Stimulated activated CD4-positive, alpha-beta T cell treated with anti-CD3 and anti-CD28 coated beads, Interleukin-4, amount 100 ng/mL, for 4 hours (primary cell): ENCODE results near the gene DIPK1A.
"Not testable (repeated sequence)": the region's sequence is repeated elsewhere in the genome, so short reads cannot be mapped to it uniquely, and the experiment has no call there.

Source experiments
- DNase-seq, 2 experiments: peaks; one replicate each; pipeline ENCODE4 v3.0.0-alpha.2; 2020

DIPK1A gene

GRCh38 chr1:92913093-92913819 is 48.0 kb downstream of the DIPK1A start:
- no peak for DNase-seq

GRCh38 chr1:92910081-92910480 is 51.2 kb downstream of the DIPK1A start:
- no peak for DNase-seq

- DNase-seq = no peak
Observed at GRCh38 chr1:92909321-92909720, 51.9 kb downstream of the DIPK1A start.

- DNase-seq = no peak
Observed at GRCh38 chr1:92907949-92908684, 53.1 kb downstream of the DIPK1A start.

- DNase-seq = no peak
Observed at GRCh38 chr1:92903765-92904164, 57.5 kb downstream of the DIPK1A start.

GRCh38 chr1:92902406-92902744 is 58.9 kb downstream of the DIPK1A start:
- no peak for DNase-seq

GRCh38 chr1:92901699-92902405 is 59.4 kb downstream of the DIPK1A start:
- no peak for DNase-seq

- DNase-seq = no peak
Observed at GRCh38 chr1:92901126-92901525, 60.1 kb downstream of the DIPK1A start.

- DNase-seq = no peak
Observed at GRCh38 chr1:92900539-92900938, 60.7 kb downstream of the DIPK1A start.

- DNase-seq = no peak
Observed at GRCh38 chr1:92899780-92900179, 61.5 kb downstream of the DIPK1A start.

- not testable (repeated sequence) for DNase-seq
Observed at GRCh38 chr1:92898053-92898452, 63.2 kb downstream of the DIPK1A start.

GRCh38 chr1:92887465-92887864 is 73.8 kb downstream of the DIPK1A start:
- DNase-seq = no peak

GRCh38 chr1:92886886-92887419 is 74.3 kb downstream of the DIPK1A start:
- DNase-seq = no peak

GRCh38 chr1:92884195-92884594 is 77.1 kb downstream of the DIPK1A start:
- DNase-seq = no peak

GRCh38 chr1:92883297-92883696 is 78.0 kb downstream of the DIPK1A start:
- no peak for DNase-seq

- DNase-seq = peak in 1 of 2 experiments; percentile 40
Observed at GRCh38 chr1:92882819-92883218, 78.4 kb downstream of the DIPK1A start.

- DNase-seq = no peak
Observed at GRCh38 chr1:92881391-92881790, 79.9 kb downstream of the DIPK1A start.

- DNase-seq = no peak
Observed at GRCh38 chr1:92879316-92879968, 81.8 kb downstream of the DIPK1A start.

GRCh38 chr1:92877792-92878191 is 83.5 kb downstream of the DIPK1A start:
- DNase-seq = no peak

- no peak for DNase-seq
Observed at GRCh38 chr1:92877081-92877711, 84.1 kb downstream of the DIPK1A start.

- DNase-seq = no peak
Observed at GRCh38 chr1:92876351-92876750, 84.9 kb downstream of the DIPK1A start.

- DNase-seq = no peak
Observed at GRCh38 chr1:92874987-92875386, 86.3 kb downstream of the DIPK1A start.

GRCh38 chr1:92872719-92873118 is 88.5 kb downstream of the DIPK1A start:
- DNase-seq = no peak
